D341Med (cell line): ENCODE measurements around the gene TMEM212.

Source experiments
- DNase-seq: peaks from one replicate; pipeline ENCODE4 v3.0.0; 2012; ENCODE audit warnings: low spot score

TMEM212 gene

DNA sequence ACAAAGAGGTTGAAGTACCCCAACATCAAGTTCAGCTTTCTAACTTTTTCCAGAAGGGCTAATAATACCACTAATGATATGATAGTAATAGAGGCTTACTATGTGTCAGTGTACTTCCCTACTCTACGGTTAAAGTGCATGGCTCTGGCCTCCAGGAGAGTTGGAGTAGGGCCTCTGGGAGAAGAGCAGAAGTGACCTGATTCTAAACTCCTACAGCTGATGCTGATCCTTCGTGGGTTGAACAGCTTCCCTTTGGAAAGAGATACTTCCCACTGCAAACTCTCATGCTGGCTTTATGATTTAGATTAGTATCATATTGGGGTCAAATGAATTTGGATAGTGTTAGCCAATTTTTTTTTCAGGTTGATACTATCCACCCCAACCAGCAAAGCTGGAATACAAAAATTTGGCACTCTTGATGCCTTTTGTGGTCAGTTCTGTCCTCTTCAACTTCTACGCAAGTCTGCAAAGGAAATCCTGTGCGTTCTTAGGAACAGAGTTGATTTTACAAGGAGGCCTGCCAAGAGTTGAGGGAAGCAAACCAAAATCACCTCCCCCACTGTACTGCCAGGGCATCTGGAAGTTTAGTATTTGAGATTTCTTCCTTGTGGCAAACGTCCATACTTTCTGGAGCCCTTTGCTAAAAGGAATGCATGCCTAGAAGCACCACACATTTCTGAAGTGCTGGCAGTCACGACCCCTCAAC, 17.8 kb downstream of the TMEM212 start:
- DNase-seq: no peak

DNA sequence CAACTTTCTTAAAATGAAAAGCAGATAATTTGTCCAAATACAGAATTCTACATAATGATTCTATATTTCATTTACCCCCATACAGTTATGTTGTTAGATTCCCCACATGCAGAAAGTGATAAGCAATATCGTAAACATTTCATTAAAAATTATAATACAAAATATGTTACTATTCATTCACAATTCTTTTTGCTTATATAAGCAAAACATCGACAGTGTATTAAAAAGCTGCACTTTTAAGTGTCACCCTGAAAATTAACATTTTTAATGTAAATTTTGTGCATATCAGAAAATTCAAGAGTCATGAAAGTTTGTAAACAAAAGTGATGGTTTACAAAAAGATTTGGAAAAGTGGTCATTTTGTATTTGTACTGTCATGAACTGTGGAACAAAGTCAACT, 19.2 kb downstream of the TMEM212 start:
- no peak for DNase-seq

DNA sequence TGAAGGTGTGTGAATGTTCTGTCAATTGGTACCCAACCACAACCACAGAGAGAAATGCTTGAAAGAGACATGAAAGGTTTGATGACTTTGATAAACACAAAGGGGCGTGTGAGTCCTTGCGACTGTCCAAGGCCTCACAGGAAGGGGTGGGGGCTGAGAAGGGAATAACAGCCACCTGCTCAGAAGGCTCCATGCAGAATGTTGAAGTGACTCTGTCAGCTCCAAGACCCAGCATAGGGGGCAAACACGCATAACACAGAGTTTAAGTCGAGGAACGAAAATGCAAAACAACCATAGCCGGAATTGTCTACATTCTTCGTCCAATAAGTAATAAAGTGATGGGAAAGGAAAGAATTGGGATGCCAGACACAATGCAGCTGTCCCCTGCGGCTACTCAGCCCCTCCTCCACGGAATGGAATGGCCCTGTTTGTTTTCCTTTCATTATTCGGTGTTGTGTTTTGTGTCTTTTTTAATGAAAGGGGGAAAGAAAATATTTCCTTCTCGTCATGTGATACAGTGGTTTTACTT, 19.9 kb downstream of the TMEM212 start:
- DNase-seq: no peak

DNA sequence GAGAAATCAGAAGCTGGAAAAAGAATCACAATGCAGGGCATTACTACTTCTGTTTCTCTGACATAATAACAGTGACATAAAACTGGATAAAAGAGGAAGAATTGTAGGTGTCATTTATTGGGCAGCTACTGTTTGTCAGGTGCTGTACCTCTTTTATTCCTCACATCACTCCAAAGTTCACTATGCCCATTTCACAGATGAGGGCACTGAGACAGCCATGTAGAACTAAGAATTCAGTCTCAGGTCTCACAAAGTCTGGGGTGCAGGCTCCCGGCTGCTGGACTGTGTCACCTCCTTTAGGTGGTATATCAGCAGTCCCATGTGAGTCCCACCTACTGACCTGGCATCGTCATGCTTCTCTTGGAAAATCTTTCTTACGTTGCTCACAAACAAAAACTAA, 20.8 kb downstream of the TMEM212 start:
- DNase-seq: no peak

DNA sequence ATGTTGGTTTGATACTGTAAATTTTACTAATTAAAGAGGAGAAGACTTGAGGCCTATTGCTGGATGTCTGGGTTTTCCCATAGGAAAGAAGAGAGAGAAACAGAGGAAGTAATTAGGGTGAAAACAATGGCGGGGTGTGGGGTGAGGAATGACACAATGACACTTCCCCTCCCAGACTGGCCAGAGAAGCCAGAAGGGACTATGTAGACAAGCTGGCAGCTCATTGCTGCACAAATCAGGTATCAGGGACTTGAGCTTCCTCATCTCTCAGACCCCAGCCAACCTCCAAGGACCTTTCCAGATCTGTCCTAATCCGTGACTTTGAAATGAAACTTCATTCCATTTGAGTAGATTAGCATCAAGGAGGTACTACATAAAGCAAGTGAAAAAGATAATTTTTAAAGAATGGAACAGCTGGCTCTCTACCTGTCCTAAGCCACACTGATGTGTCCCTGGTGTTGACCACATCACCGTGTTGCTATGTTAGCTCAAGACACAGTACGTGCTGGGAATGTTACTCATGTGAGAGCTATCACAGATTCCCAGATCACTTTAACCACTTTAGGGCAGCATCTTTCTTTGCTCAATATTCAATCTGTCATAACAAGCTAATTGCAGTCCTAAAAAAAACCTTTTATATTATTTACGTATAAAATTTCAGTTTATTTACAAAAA, 22.2 kb downstream of the TMEM212 start:
- no peak for DNase-seq

DNA sequence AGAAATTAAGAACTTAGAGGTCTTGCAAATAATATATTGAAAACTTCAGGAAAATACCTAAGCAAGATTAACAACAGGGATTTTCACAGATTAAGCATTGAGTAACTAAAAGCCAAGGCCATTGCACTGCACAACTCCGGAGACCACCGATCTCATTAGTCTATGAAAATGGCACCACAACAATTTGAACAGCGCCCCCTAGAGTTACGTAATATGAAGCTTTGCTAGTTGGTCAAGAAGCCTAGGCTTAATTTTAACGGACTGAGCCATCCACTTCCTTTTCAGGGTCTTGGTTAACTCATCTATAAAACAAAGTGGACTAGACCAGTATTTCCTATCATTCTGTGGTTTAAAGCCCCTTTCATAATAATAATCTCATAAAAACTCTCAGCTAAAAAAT, 24.8 kb downstream of the TMEM212 start:
- no peak for DNase-seq

DNA sequence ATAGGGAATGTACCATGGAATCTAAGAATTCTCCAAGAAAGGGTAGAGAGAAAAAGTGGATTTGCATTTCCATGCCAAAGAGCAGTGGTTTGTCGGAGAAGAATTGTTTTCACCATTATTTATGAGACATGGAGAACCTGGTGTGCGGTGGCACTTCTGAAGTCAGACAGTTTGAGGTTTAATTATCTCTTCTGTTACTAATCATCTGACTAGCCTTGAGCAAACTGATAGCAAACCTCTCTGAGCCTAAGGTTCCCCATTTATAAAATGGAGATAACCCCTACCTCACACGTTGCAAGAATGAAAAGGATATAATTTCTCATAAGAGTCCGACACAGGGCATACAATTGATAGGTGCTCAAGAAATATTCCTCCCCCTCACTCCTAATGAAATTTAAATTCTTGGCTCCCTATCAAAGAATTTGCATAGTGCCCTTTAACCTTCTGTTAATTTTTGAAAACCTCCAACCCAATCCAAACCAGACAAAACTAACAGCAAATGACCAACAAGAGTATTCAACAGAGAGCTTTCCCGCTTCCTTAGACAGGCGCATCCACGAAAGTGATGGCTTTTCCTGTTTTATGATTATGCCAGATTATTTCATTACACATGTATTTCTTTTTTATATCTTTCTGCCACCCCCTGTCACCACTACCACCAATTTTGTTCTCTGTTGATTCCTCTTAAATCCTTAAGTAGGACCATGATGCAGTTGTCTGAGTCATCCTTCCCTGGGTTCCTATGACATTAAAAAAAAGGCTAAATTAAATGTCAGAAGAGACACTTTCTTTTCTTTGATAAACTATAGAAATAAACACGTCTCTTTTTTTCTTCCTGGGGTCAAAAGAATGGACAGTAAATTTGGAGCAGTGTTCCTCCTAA, 28.5 kb downstream of the TMEM212 start:
- no peak for DNase-seq

DNA sequence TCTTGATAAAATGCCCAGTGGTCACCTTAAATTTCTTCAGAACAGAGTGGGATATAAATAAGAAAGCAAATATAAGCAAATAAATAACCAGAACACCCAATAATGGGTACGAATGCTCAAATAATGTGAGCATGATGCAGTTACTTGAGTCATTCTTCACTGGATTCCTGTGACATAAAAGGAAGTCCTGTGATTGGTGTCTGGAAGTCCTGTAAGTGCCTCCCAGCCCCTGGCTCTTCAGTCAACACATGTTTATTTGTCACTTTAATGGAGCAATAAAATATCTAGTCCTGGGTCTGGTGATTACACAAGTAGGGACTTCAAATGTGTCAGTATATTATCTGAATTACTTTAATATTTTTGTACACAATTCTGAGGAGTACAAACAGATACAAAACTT, 30.4 kb downstream of the TMEM212 start:
- no peak for DNase-seq

DNA sequence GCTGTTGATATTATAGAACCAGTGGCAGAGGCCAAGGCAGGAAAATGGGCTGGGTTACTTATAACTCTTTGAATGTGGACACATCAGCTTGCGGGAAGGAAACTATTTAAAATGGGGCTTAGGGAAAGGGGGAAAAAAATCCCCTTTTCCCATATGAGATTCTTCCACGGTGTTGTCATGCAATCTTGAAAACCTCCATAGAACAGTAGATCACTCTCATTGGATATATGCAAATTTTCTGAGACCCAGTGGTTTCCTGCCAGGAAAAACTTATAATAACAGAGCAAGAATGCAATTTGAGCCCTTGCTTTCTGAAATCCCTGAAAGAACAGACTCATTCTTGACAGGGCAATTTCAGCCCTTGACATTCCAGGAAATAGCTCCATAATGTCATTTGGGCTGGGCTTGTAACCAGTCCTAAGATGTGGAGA, 31.1 kb downstream of the TMEM212 start:
- DNase-seq: no peak

DNA sequence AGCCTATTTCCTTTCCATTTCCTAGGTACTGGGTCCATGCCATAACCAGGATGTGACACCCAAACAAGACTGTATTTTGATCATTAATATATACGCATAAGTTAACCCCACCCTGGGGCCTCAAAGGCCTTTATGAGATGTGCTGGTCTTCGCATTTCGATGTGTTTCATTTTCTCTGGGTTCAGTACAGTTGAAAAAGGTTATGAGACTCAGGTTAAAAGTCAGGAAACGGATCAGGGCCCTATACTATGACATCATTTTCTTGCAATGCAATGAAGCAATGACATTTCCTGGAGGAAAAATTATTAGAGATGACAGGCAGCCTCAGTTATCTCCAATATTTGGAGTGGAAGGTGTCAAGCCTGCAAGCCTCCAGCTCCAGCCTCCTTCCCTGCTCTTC, 31.7 kb downstream of the TMEM212 start:
- DNase-seq: no peak

DNA sequence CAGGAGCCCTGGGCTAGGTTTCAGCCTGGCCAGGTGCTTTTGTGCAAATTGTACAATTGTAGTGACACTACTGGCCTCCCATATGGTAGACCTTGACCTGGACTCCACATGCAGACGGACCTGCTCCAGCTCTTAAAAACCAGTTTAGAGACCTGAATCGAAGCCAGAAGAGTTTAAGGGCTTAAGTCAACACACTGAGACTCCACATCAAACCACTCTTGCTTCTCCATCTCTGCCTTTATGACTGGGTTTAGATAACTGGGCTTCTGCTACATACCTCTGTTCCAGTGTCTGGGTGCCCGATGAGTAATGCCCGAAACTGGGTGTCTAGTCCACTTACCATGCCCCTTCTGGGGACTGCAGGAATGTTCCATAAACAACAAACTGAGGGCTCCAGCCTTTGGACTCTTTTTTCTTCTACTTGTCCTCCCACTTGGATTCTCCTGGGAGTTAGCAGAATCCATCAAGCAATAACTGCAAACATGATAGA, 32.8 kb downstream of the TMEM212 start:
- DNase-seq: no peak

DNA sequence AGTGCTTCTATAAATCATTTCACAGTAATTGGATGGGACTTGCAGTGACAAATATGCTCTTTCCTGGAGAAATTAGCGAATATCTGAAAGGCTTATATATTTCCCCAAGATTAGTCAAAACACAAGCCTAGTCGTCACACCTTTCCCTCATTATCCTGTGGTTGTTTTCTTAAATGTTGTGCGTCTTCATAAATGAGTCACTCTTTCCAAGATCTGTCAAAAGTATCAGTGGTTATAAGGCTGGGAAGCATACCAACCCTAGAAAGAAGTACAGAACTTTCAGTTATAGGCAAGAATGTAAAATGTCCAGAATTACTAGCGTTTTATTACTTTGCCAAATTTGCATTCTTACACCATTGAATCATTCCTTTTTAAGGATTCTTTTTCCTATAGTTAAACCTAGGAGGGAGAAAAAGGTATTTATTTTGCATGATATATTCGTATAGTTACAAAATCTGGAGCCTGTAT, 33.6 kb downstream of the TMEM212 start:
- no peak for DNase-seq

DNA sequence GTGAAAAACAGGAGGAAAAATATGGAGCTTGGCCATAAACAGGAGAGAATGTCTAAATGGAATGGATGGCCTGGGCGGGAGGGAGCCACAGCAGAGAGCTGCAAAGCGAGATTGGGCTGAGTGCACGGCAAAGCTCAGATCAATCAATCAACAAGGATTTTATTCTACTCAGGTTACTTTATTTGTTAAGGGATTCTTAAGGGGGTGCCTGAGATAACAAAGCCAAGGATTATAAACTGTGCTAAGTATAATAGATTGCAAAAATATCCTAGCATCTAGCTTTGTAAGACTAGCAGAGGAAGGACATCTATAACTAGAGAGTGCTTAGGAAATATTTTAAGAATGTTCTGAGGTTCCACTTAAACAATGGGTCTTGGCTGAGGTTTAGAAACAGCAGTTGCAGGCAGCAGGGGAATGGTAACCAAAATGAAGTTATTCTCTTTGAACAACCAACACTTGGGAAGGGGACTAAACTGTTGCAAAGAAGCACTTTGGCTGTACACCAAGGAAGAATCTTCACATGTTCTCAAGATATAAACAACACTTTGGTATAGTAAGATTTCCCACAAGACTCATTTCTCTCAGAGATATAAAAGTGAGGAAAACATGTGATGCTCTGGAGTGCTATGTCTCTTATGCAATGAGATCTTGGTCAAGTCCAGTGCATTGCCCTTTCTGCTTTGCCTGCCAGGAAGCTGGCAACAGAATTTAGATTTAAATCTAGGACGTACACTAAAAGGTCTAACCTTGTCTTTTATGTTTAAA, 35.5 kb downstream of the TMEM212 start:
- no peak for DNase-seq

DNA sequence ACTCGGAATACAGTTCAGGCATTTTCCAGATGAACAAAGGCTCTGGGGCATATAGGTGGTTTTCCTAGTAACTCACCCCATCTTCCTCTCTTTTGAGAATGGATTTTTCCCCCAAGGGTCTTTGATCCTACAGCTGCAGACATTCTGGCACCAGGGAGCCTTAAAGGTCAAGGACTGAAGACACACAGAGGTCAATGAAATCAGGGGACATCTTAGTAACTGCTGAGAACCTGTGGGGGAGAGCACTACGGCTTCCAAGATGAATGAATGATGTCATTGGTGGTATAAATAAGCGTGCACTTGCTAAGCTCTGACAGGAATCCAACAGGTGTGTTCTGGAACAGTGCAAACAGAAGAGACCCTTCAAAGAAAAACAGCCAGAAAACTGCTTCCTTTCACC, 36.3 kb downstream of the TMEM212 start:
- no peak for DNase-seq

DNA sequence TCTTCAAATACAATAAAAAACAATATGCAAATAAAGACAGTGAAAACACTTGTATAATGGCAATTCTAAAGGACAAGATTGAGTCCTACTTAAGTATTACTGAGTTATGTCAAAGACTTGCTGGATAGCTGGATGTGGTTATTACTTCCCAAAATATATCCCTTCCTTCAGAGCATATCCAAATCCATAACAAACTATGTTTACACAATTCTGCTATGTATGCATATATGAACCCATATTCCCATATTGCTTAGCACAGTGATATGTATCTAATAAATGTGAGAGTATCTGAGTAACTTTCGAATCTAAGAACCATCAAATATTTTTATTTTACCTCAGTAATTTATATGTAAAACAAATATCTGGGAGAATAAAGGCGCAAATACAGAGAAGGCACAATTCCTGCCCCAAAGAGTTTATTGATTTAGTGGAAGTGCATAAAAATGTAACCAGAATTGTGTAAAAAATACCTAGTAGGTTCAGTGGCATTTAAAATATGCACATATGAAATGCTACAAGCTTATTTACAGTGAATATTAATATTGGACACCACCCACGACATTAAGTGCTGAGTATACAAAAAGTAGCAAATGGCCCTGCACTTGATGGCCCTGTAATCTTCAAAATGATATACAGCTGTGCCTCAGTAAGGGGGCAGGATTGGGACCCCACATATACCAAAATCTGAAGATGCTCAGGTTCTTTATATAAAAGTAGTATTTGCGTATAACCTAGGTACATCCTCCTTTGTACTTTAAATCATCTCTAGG, 37.1 kb downstream of the TMEM212 start:
- DNase-seq: no peak

DNA sequence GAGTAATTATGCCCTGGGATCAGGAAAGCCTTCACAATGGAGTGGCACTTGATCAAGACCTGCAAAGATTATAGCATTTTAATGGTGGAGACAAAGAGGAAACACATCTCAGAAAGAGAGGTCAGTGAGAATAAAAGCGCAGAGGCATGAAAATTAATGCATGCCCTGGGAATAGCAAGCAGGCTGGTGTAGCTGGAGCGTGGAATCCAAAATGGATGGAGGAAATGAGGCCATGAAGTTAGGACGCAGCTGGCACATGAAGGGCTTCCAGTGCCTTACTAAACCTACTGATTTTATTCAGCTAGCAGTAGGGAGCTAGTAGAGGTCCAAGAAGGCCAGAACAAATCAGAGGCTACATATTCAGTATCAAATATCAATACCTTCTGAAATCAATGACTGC, 38.1 kb downstream of the TMEM212 start:
- DNase-seq: no peak

DNA sequence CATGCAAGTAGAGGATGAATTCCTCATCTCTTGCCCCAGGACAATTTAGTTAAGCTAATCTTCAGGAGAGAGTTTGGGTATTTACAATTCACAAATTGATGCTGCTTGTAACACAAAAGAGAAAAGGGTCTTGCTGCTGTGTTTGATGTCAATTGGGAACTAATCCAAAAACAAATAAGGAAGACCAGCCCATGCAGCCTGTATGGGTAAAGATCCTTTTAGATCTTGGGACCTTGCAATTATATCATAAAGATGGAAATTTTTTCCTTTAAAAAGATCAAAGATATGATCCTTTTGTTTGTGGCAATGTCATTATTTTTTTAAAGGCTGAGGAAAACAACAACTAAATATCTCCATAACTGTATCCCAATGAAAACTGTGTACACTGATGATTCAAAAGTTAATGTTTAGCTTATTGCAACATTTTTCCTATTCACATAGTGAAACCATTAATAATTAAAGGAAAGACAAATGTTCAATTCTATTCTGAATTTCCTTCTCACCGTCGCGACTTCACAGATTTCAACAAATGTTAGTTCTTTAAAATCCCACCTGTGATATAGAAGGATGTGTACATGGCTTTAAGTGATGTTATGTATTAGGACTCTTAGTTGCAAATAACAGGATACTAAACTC, 40.2 kb downstream of the TMEM212 start:
- no peak for DNase-seq

DNA sequence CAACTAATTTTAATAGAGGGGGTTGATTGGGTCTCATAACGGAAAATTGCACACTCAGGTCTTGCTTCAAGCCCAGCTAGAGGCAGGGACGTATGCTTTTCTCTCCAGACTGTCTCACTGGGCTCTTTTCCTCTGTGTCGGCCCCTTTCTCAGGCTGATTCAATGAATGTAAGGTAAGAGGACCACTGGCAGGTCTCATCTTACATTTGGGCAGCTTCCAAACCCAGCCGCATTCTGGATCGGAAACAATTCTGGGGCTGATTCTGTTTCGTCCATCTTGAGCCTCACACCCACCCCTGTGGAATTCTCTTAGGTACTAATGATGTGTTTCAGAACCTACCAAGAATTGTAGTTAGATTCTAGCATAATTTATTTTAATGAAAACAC, 40.7 kb downstream of the TMEM212 start:
- no peak for DNase-seq

DNA sequence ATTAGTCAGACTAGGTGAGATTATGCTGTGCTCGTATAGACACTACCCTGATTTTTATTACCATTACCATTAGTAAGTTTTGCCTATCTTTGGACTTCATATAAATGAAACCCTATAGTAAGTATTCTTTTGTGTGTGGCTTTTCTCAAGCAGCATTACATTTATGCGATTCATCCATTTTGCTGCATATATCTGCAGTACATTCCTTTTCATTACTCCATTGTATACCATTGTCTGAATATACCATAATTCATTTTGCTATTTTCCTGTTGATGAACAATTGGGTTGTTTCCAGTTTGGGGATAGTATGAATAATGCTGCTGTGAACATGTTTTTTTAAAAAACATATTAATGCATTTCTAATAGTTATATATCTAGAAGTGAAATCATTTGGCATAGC, 45.3 kb downstream of the TMEM212 start:
- no peak for DNase-seq

DNA sequence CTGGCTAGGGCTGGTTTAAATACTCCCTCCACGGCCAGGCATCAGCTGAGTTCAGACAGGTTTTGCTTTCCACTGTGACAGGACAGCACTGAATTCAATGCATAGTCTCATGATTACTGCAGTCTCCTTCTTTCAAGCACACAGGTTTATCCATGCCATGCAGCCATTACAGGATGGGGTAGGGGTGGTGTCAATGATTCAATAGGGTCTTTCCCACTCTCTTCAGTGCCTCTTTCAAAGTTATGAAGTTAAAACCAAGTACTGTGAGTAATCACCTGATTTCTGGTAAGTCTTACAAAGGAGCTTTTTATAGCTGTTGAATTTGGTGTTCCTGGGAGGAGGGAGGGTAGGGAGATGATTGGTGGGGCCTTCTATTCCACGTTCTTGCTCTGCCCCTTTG, 47.2 kb downstream of the TMEM212 start:
- no peak for DNase-seq
